Stimulated activated CD8-positive, alpha-beta memory T cell treated with anti-CD3 and anti-CD28 coated beads, Interleukin-4, amount 100 ng/mL, for 4 hours (primary cell): Measurements from ENCODE around the gene THOC6.

Experiments
- DNase-seq, 2 donors: peaks; one replicate each; pipeline ENCODE4 v3.0.0-alpha.2; 2020; ENCODE audit warnings: low read depth in 2 of 2, low spot score in 1 of 2

The THOC6 gene

GRCh38 chr16:3014971-3015370 is 8.9 kb upstream of the THOC6 start:
- DNase-seq, result no peak

- DNase-seq, result no peak
Observed at GRCh38 chr16:3015865-3016521, 7.8 kb upstream of the THOC6 start.

GRCh38 chr16:3017344-3017743 is 6.5 kb upstream of the THOC6 start:
- no peak for DNase-seq

- DNase-seq, result no peak
Observed at GRCh38 chr16:3017794-3018506, 5.9 kb upstream of the THOC6 start, which contains the start of gene CLDN6. Gene CLDN6, minus strand, starts transcription at chr16:3018183. Its CDS starts 2,162 bp downstream, at chr16:3016021.

GRCh38 chr16:3019594-3020246 is 4.1 kb upstream of the THOC6 start:
- no peak for DNase-seq

GRCh38 chr16:3020247-3020603 is 3.6 kb upstream of the THOC6 start, which contains the start of gene TNFRSF12A:
Gene TNFRSF12A, plus strand, starts transcription at chr16:3020368. Its CDS starts 30 bp downstream, at chr16:3020398.
- peak in 1 of 2 donors; percentile 54 for DNase-seq

GRCh38 chr16:3020604-3021448 is 3.0 kb upstream of the THOC6 start:
- peak in 1 of 2 donors; percentile 68 for DNase-seq

GRCh38 chr16:3021449-3022207 is 2.2 kb upstream of the THOC6 start:
- DNase-seq, result peak; percentile 65 to 82

GRCh38 chr16:3022208-3022683 is 1.6 kb upstream of the THOC6 start:
- peak; percentile 87 for DNase-seq

- DNase-seq, result no peak
Observed at GRCh38 chr16:3022684-3023414, 986 bp upstream of the THOC6 start.

GRCh38 chr16:3023415-3023668 is 493 bp upstream of the THOC6 start:
- no peak for DNase-seq

- DNase-seq, result no peak
Observed at GRCh38 chr16:3025032-3026002, 1.5 kb downstream of the THOC6 start.

GRCh38 chr16:3026003-3026378 is 2.2 kb downstream of the THOC6 start:
- DNase-seq, result no peak

- no peak for DNase-seq
Observed at GRCh38 chr16:3026609-3027488, 3.0 kb downstream of the THOC6 start.

GRCh38 chr16:3027489-3027795 is 3.6 kb downstream of the THOC6 start:
- DNase-seq, result no peak

- peak; percentile 68 to 74 for DNase-seq
Observed at GRCh38 chr16:3027983-3028715, 4.3 kb downstream of the THOC6 start.

- no peak for DNase-seq
Observed at GRCh38 chr16:3028716-3029319, 5.0 kb downstream of the THOC6 start.
